ENCODE data around the gene IFT88. TPM values are rescaled to one million over a fixed set of nuclear protein-coding genes. Genes with fewer than 3 reads are reported as not detected.
A peak's percentile ranks its signal among the peaks of the same experiment; 100 is the strongest.

IFT88 gene
- total RNA-seq, 1 experiment from 2014 or later: 7.5 TPM

DNA sequence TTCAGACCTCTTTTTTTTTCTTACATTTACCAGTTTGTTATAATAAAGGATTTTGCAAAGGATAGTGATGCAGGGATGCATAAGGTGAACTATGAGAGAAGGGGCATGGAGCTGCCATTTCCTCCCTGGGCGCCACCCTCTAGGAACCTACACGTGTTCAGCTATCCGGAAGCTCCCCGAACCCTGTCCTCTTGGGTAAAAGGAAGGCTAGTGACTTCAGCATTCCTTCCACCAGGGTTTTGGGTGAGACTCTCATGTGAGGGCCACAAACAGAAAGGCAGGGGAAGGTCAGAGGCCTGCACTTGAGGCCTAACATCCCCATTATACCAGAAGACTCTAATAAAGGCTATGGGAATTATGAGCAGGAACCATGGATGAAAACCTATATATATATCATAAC lies 57.3 kb downstream of the IFT88 start:
- DNase-seq (ENCODE audit: low read depth in 1 of 2, low spot score in 2 of 2): no peak
- H3K36me3 ChIP-seq: peaks cover 9% of the 10 kb centered on the region; the same call in 1 of the 2 replicates
- no peak overlapping the region for H3K27ac ChIP-seq
- H3K27me3 ChIP-seq (replicated peaks): no peaks in the 10 kb centered on the region
- H3K4me3 ChIP-seq: no peak overlapping the region
- peaks cover 3% of the 10 kb centered on the region; the same call in 1 of the 2 replicates for H3K9me3 ChIP-seq (replicated peaks)
- H3K4me1 ChIP-seq (replicated peaks): peaks cover 3% of the 10 kb centered on the region

GRCh38 chr13:20633802-20634201 lies 66.8 kb downstream of the IFT88 start:
- Histone ChIP-seq H3K4me3 (no peak overlapping the region), H3K9me3 (replicated peaks) (no peaks in the 10 kb centered on the region), H3K36me3 (no peaks in the 10 kb centered on the region), H3K27me3 (replicated peaks) (no peaks in the 10 kb centered on the region), H3K27ac (no peak overlapping the region), H3K4me1 (replicated peaks) (no peaks in the 10 kb centered on the region)
- no peak for DNase-seq (ENCODE audit: low read depth in 1 of 2, low spot score in 2 of 2)

GRCh38 chr13:20636079-20636478 lies 69.1 kb downstream of the IFT88 start:
- H3K4me3 ChIP-seq: no peak overlapping the region
- H3K9me3 ChIP-seq (replicated peaks): no peaks in the 10 kb centered on the region
- no peak overlapping the region for H3K27ac ChIP-seq
- no peak for DNase-seq (ENCODE audit: low read depth in 1 of 2, low spot score in 2 of 2)
- no peaks in the 10 kb centered on the region for H3K36me3 ChIP-seq
- H3K4me1 ChIP-seq (replicated peaks): no peaks in the 10 kb centered on the region
- no peaks in the 10 kb centered on the region for H3K27me3 ChIP-seq (replicated peaks)

DNA sequence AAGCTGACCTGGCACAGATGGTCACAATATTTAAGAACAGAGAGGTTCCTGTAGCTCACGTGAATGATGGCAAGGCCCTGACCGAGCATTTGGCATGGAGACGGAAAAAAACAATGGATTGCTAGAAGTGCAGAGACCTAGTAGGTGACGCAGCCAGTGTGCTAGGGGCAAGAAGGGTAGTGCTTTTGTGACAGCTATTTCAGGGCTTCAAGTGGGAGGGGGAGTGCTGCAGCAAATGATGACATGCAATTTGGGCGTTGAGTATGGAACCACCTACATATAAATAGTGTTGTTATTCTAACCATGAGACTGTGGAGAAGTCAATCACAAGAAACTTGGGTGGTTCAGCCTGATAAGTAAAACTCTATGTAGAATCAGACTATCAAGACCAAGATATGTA lies 70.9 kb downstream of the IFT88 start:
- Histone ChIP-seq H3K4me1 (replicated peaks) (no peaks in the 10 kb centered on the region), H3K9me3 (replicated peaks) (no peaks in the 10 kb centered on the region), H3K36me3 (no peaks in the 10 kb centered on the region), H3K4me3 (no peak overlapping the region), H3K27me3 (replicated peaks) (no peaks in the 10 kb centered on the region), H3K27ac (no peak overlapping the region)
- DNase-seq (ENCODE audit: low read depth in 1 of 2, low spot score in 2 of 2): no peak

DNA sequence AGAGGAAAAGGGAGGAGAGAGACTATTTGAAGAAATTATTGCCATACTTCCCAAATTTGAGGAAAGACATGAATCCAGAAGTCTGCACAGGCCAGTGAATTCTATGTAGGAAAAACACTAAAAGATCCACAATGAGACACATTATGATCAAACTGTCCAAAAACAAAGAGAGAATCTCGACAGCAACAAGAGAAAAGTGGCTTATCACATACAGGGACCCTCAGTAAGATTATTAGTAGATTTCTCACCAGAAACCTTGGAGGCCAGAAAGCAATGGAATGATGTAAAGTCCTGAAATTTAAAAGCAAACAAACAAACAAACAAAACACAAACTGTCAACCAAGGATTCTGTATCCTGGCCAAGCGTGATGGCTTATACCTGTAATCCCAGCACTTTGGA lies 80.8 kb downstream of the IFT88 start:
- no peak overlapping the region for H3K4me3 ChIP-seq
- no peak overlapping the region for H3K27ac ChIP-seq
- H3K9me3 ChIP-seq (replicated peaks): no peaks in the 10 kb centered on the region
- peaks cover 7% of the 10 kb centered on the region for H3K4me1 ChIP-seq (replicated peaks)
- H3K36me3 ChIP-seq: no peaks in the 10 kb centered on the region
- no peaks in the 10 kb centered on the region for H3K27me3 ChIP-seq (replicated peaks)
- no peak for DNase-seq (ENCODE audit: low read depth in 1 of 2, low spot score in 2 of 2)

DNA sequence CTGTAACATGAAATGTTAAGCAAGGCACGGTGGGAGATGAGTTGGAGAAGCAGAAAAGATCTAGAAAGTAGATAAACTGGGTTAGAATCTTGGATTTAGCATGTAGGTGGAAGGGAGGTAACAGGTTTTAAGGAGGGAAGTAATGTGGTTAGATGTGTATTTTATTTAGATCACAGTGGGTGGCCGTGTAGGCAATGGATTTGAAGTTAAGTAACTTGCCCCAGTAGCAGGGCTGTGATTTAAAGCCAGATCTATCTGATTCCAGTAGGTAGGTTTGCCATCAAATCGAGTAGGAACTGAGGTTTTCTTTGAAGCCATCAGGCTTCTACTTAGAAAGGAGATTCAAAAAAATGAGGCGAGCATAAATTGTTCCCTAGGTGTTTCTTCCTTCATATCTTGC lies 86.0 kb downstream of the IFT88 start:
- Histone ChIP-seq H3K9me3 (replicated peaks) (no peaks in the 10 kb centered on the region), H3K27me3 (replicated peaks) (no peaks in the 10 kb centered on the region), H3K36me3 (no peaks in the 10 kb centered on the region), H3K27ac (0 out of 2 replicates have a peak overlapping the region, but pooled peaks have one; percentile 23), H3K4me3 (no peak overlapping the region), H3K4me1 (replicated peaks) (peaks cover 25% of the 10 kb centered on the region)
- peak in 1 of 2 experiments; percentile 49 for DNase-seq (ENCODE audit: low read depth in 1 of 2, low spot score in 2 of 2)

GRCh38 chr13:20654156-20654555 lies 87.2 kb downstream of the IFT88 start:
- Histone ChIP-seq H3K36me3 (no peaks in the 10 kb centered on the region), H3K9me3 (replicated peaks) (no peaks in the 10 kb centered on the region), H3K27ac (no peak overlapping the region), H3K27me3 (replicated peaks) (no peaks in the 10 kb centered on the region), H3K4me1 (replicated peaks) (peaks cover 25% of the 10 kb centered on the region), H3K4me3 (no peak overlapping the region)
- DNase-seq (ENCODE audit: low read depth in 1 of 2, low spot score in 2 of 2): no peak

GRCh38 chr13:20658451-20659040 lies 91.6 kb downstream of the IFT88 start:
- H3K4me3 ChIP-seq: no peak overlapping the region
- H3K36me3 ChIP-seq: no peaks in the 10 kb centered on the region
- H3K27ac ChIP-seq: no peak overlapping the region
- no peak for DNase-seq (ENCODE audit: low read depth in 1 of 2, low spot score in 2 of 2)
- H3K27me3 ChIP-seq (replicated peaks): no peaks in the 10 kb centered on the region
- H3K9me3 ChIP-seq (replicated peaks): no peaks in the 10 kb centered on the region
- H3K4me1 ChIP-seq (replicated peaks): peaks cover 11% of the 10 kb centered on the region

DNA sequence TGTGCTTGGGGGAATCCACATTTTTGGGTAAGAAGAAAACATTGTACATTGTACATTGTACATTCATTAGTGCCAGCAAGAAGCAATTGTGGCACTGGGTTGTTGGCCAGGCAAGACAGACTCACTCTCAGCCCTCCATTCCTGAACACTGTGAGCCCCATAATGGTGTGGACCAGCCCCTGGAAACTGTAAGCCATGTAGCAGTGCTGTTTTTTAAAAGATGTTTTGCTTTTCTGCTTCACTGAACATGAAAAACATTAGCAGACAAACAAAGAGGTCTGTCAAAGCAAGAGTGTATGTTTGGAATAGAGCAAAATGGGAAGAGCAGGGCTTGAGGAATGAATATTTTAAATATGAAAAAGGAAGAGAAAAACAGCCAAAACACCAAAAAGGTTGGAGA lies 97.4 kb downstream of the IFT88 start:
- Histone ChIP-seq H3K9me3 (replicated peaks) (no peaks in the 10 kb centered on the region), H3K27me3 (replicated peaks) (no peaks in the 10 kb centered on the region), H3K27ac (no peak overlapping the region), H3K4me3 (no peak overlapping the region), H3K4me1 (replicated peaks) (no peaks in the 10 kb centered on the region), H3K36me3 (no peaks in the 10 kb centered on the region)
- DNase-seq (ENCODE audit: low read depth in 1 of 2, low spot score in 2 of 2): no peak

DNA sequence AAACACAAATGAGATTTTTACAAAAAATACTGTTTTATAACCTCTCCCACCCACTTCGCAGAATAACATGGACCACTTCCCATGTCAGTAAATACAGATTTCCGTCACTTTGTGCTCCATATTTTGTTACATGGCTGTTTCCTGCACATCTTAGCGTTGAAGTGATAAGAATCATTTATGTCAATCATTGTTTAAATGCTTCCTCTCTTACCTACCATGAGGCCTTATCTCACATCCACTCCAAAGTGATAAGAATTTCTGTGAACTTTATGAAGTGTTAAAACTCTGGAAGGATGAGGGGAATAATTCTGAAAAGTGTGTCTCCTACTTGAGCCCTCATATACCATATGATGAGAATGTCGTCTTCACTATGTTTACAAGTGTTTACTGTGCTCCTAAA lies 100.0 kb downstream of the IFT88 start:
- H3K36me3 ChIP-seq: no peaks in the 10 kb centered on the region
- no peak overlapping the region for H3K27ac ChIP-seq
- no peak for DNase-seq (ENCODE audit: low read depth in 1 of 2, low spot score in 2 of 2)
- H3K4me1 ChIP-seq (replicated peaks): no peaks in the 10 kb centered on the region
- no peak overlapping the region for H3K4me3 ChIP-seq
- H3K9me3 ChIP-seq (replicated peaks): no peaks in the 10 kb centered on the region
- no peaks in the 10 kb centered on the region for H3K27me3 ChIP-seq (replicated peaks)

DNA sequence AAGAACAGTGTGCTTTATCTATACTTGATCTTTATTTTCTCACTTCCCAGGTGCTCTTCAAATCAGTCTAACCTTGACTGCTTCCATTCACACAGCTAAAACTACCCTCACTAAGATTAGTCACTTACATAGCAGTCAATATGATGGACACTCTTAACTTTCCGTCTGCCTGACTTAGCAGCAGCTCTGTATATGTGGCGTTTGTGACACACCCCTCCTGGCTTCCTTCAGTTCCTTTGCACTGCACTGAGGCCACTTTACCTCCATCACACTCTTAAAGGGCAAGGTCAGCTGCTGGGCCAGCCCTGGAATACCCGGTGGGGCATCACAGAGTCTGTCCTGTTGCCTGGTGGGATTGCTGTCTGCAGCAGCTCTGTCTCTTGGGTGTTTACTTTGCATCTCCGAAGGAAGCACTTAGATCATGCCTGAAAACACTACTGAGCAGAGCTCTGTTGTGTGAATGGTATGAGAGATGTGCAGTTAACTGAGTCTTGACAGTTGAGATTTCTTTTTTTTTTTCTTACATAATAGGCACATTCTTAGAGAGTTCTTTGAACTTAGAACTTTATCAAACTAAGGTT lies 101.0 kb downstream of the IFT88 start:
- no peak overlapping the region for H3K27ac ChIP-seq
- no peak overlapping the region for H3K4me3 ChIP-seq
- no peaks in the 10 kb centered on the region for H3K9me3 ChIP-seq (replicated peaks)
- H3K27me3 ChIP-seq (replicated peaks): no peaks in the 10 kb centered on the region
- H3K36me3 ChIP-seq: no peaks in the 10 kb centered on the region
- H3K4me1 ChIP-seq (replicated peaks): no peaks in the 10 kb centered on the region
- no peak for DNase-seq (ENCODE audit: low read depth in 1 of 2, low spot score in 2 of 2)

DNA sequence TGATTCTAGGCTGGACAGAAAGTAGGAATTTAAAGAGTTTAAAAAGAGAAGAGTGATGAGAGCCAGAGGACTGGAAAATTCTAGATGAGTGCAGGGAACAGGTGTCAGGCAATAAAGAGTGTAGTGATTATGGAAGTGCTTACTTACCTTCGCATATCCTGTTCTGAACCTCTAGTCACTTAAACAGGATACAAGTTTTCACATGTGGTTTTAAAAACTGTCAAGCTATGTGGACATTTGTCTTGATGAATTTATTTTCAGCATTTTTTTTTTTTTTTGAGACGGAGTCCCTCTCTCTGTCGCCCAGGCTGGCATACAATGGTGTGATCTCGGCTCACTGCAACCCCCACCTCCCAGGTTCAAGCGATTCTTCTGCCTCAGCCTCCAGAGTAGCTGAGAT lies 102.2 kb downstream of the IFT88 start:
- Histone ChIP-seq H3K4me1 (replicated peaks) (no peaks in the 10 kb centered on the region), H3K36me3 (no peaks in the 10 kb centered on the region), H3K27ac (no peak overlapping the region), H3K27me3 (replicated peaks) (no peaks in the 10 kb centered on the region), H3K4me3 (no peak overlapping the region), H3K9me3 (replicated peaks) (no peaks in the 10 kb centered on the region)
- no peak for DNase-seq (ENCODE audit: low read depth in 1 of 2, low spot score in 2 of 2)

DNA sequence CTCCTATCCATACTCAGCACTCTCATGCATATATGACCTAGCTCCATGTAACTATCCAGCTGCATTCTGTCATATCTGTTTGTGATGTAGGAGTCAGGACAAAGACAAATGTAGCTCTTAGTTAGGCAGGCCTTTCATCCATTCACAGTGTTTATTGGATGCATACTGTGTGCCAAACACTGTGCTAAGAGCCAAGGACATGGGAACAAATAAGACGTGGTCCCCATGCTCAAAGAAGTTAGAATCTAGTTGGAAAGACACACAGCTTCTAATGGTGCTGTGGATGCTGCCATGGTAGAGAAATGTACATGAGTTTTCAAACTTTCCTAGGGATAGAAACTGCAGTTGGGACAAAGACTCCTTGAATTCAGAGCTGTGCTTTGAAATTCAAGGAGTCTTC lies 104.8 kb downstream of the IFT88 start:
- DNase-seq (ENCODE audit: low read depth in 1 of 2, low spot score in 2 of 2): no peak
- H3K4me3 ChIP-seq: no peak overlapping the region
- H3K27me3 ChIP-seq (replicated peaks): no peaks in the 10 kb centered on the region
- no peaks in the 10 kb centered on the region for H3K36me3 ChIP-seq
- no peak overlapping the region for H3K27ac ChIP-seq
- no peaks in the 10 kb centered on the region for H3K9me3 ChIP-seq (replicated peaks)
- no peaks in the 10 kb centered on the region for H3K4me1 ChIP-seq (replicated peaks)

- no peak for DNase-seq (ENCODE audit: low read depth in 1 of 2, low spot score in 2 of 2)
- H3K36me3 ChIP-seq: no peaks in the 10 kb centered on the region
- no peaks in the 10 kb centered on the region for H3K27me3 ChIP-seq (replicated peaks)
- H3K4me1 ChIP-seq (replicated peaks): no peaks in the 10 kb centered on the region
- no peak overlapping the region for H3K4me3 ChIP-seq
- H3K9me3 ChIP-seq (replicated peaks): no peaks in the 10 kb centered on the region
- H3K27ac ChIP-seq: no peak overlapping the region
These were observed 105.8 kb downstream of the IFT88 start for GRCh38 chr13:20672772-20673171.

DNA sequence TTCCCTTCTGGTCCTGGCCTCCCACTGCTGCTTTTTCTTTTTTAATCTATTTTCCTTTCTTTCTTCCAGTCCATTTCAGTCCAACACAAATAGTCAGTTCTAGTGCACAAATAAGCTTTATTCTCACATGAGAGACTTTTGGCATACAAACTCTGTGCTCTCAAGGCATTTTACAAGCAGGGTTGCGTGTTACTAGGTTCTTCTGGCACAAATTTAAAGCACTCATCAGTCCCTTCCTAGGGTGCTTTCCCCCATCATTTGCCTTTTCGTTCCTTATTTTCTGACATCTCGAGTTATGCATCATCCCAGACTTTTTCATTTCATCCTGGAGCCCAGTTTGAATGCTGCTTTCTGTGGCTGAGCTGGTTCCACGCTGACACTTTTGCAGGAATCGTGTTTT lies 106.8 kb downstream of the IFT88 start:
- Histone ChIP-seq H3K36me3 (no peaks in the 10 kb centered on the region), H3K4me3 (no peak overlapping the region), H3K27ac (no peak overlapping the region), H3K4me1 (replicated peaks) (no peaks in the 10 kb centered on the region), H3K27me3 (replicated peaks) (no peaks in the 10 kb centered on the region), H3K9me3 (replicated peaks) (no peaks in the 10 kb centered on the region)
- no peak for DNase-seq (ENCODE audit: low read depth in 1 of 2, low spot score in 2 of 2)
